SK-N-SH (cell line): ENCODE results near the gene MME. TPM values are rescaled to one million over a fixed set of nuclear protein-coding genes. Genes with fewer than 3 reads are reported as not detected.

Experiments used
- CTCF ChIA-PET: fragments of 300-600, 350-600 bp; formaldehyde crosslinking; extraction: SDS; loops from one replicate; lab custom pipeline; 2021; lab: Yijun Ruan, JAX
- POLR2A ChIA-PET: fragments of 350-600 bp; sonication (Branson Sonifier 250); formaldehyde crosslinking; extraction: SDS; loops from one replicate; lab custom pipeline; 2020; ENCODE audit warnings: antibody characterized with exemption, inconsistent platforms; lab: Yijun Ruan, JAX
- DNase-seq: peaks from one replicate; pipeline ENCODE4 v3.0.0; 2012
- H2AFZ ChIP-seq: fragments of 200-600 bp; sonication (generic); 2 replicates; pipeline ENCODE4 v1.8.1; 2016; ENCODE audit warnings: antibody characterized with exemption, mild to moderate bottlenecking, low read depth
- H3F3A ChIP-seq: fragments of 200-600 bp; sonication (generic); replicated peaks from 2 replicates; pipeline ENCODE3; 2016; ENCODE audit warnings: antibody characterized with exemption, mild to moderate bottlenecking; ENCODE audit not compliant: insufficient read depth
- H3K27ac ChIP-seq, 2 experiments: fragments of 200-500 bp in 1 of 2; fragments of 200-600 bp in 1 of 2; sonication (Bioruptor generic) in 1 of 2; sonication (generic), shearing (Covaris generic) in 1 of 2; 2 replicates each; pipeline versions ENCODE4 v1.5.1 to v1.6.1; 2014 to 2016; ENCODE audit warnings: low read depth in 2 of 2, inconsistent platforms in 1 of 2, low read length in 1 of 2, mild to moderate bottlenecking in 1 of 2, mixed read lengths in 1 of 2
- H3K27me3 ChIP-seq: fragments of 200-600 bp; sonication (generic), shearing (Covaris generic); 2 replicates; pipeline ENCODE4 v1.6.1; 2016; ENCODE audit warnings: mixed run types; ENCODE audit not compliant: insufficient read depth
- H3K36me3 ChIP-seq, 2 experiments: fragments of 200-500 bp in 1 of 2; fragments of 200-600 bp in 1 of 2; sonication (Bioruptor generic) in 1 of 2; sonication (generic) in 1 of 2; replicated peaks in 1 of 2; 2 replicates each; pipeline versions ENCODE3 to v1.5.1; 2014 to 2016; ENCODE audit warnings: low read length in 1 of 2, mild to moderate bottlenecking in 1 of 2; ENCODE audit not compliant: insufficient read depth in 2 of 2, control insufficient read depth in 1 of 2
- H3K4me1 ChIP-seq, 2 experiments: fragments of 200-500 bp in 1 of 2; fragments of 200-600 bp in 1 of 2; sonication (Bioruptor generic) in 1 of 2; sonication (generic), shearing (Covaris generic) in 1 of 2; 2 replicates each; pipeline versions ENCODE4 v1.5.1 to v1.6.1; 2014 to 2016; ENCODE audit warnings: low read depth in 1 of 2, low read length in 1 of 2, mixed run types in 1 of 2; ENCODE audit not compliant: insufficient read depth in 2 of 2, control insufficient read depth in 1 of 2
- H3K4me2 ChIP-seq: fragments of 200-600 bp; sonication (generic), shearing (Covaris generic); 2 replicates; pipeline ENCODE4 v1.6.1; 2017; ENCODE audit warnings: mixed run types
- H3K4me3 ChIP-seq, 2 experiments: fragments of 200-500 bp in 1 of 2; fragments of 200-600 bp in 1 of 2; sonication (Bioruptor generic) in 1 of 2; sonication (generic), shearing (Covaris generic) in 1 of 2; 2 replicates each; pipeline versions ENCODE4 v1.5.1 to v1.8.1; 2014 to 2016; ENCODE audit warnings: low read depth in 2 of 2, inconsistent platforms in 1 of 2, low read length in 1 of 2, mild to moderate bottlenecking in 1 of 2, mixed read lengths in 1 of 2, moderate library complexity in 1 of 2
- H3K79me2 ChIP-seq: fragments of 200-600 bp; sonication (generic); 2 replicates; pipeline ENCODE4 v1.8.1; 2017; ENCODE audit warnings: mild to moderate bottlenecking; ENCODE audit not compliant: insufficient read depth
- H3K9ac ChIP-seq: fragments of 200-600 bp; sonication (generic); 2 replicates; pipeline ENCODE4 v1.6.1; 2017; ENCODE audit warnings: mixed run types
- H3K9me2 ChIP-seq: fragments of 200-600 bp; sonication (generic); 2 replicates; pipeline ENCODE4 v1.6.1; 2017; ENCODE audit warnings: mixed run types
- H3K9me3 ChIP-seq: fragments of 200-600 bp; sonication (generic); 2 replicates; pipeline ENCODE4 v1.6.1; 2017; ENCODE audit warnings: mixed run types, mild to moderate bottlenecking, moderate library complexity
- H4K20me1 ChIP-seq: fragments of 200-600 bp; sonication (generic); 2 replicates; pipeline ENCODE4 v1.6.1; 2017; ENCODE audit warnings: mild to moderate bottlenecking, mixed run types; ENCODE audit not compliant: insufficient read depth
- CTCF ChIP-seq: fragments of 200-600 bp; sonication (generic); IDR thresholded peaks from 2 replicates; pipeline ENCODE4 v1.6.1; 2017; ENCODE audit warnings: antibody characterized with exemption, mild to moderate bottlenecking, moderate library complexity
- ELF1 ChIP-seq: IDR thresholded peaks from 2 replicates; pipeline ENCODE4 v1.4.0; 2012
- EP300 ChIP-seq, 2 experiments: IDR thresholded peaks; 2 replicates each; pipeline versions ENCODE4 v1.4.0 to v1.6.1; 2012; ENCODE audit warnings: borderline replicate concordance in 1 of 2, low read depth in 1 of 2, low read length in 1 of 2
- GABPA ChIP-seq: IDR thresholded peaks from 2 replicates; pipeline ENCODE4 v1.4.0; 2012; ENCODE audit warnings: low read depth, mild to moderate bottlenecking
- GATA2 ChIP-seq: sonication (generic); formaldehyde crosslinking; IDR thresholded peaks from 2 replicates; pipeline ENCODE4 v1.5.0; 2020; ENCODE audit warnings: mild to moderate bottlenecking, missing genetic modification reagents
- IRF3 ChIP-seq: fragments of 150-350 bp; IDR thresholded peaks from 2 replicates; pipeline ENCODE4 v1.6.1; 2016; ENCODE audit warnings: mild to moderate bottlenecking, low read depth, low read length
- JUND ChIP-seq: IDR thresholded peaks from 2 replicates; pipeline ENCODE4 v1.4.0; 2012
- MAX ChIP-seq: IDR thresholded peaks from 2 replicates; pipeline ENCODE4 v1.4.0; 2012; ENCODE audit warnings: low read depth
- MEF2A ChIP-seq: IDR thresholded peaks from 2 replicates; pipeline ENCODE4 v1.4.0; 2012; ENCODE audit warnings: low read depth, borderline replicate concordance
- REST ChIP-seq: IDR thresholded peaks from 2 replicates; pipeline ENCODE4 v1.6.1; 2012; ENCODE audit warnings: mild to moderate bottlenecking, low read depth, low read length, moderate library complexity
- RFX5 ChIP-seq: IDR thresholded peaks from 2 replicates; pipeline ENCODE4 v1.6.1; 2012; ENCODE audit warnings: mild to moderate bottlenecking, improper control_type of control experiment, low read length
- RXRA ChIP-seq: IDR thresholded peaks from 2 replicates; pipeline ENCODE4 v1.4.0; 2012; ENCODE audit warnings: low read depth, mild to moderate bottlenecking, borderline replicate concordance
- SIN3A ChIP-seq: IDR thresholded peaks from 2 replicates; pipeline ENCODE4 v1.6.1; 2012; ENCODE audit warnings: low read depth, mild to moderate bottlenecking, low read length, moderate library complexity, borderline replicate concordance
- TAF1 ChIP-seq: IDR thresholded peaks from 2 replicates; pipeline ENCODE4 v1.6.1; 2012; ENCODE audit warnings: low read depth, mild to moderate bottlenecking, low read length, moderate library complexity, borderline replicate concordance
- TCF12 ChIP-seq: IDR thresholded peaks from 2 replicates; pipeline ENCODE4 v1.4.0; 2012
- USF2 ChIP-seq: fragments of 150-350 bp; IDR thresholded peaks from 2 replicates; pipeline ENCODE4 v1.6.1; 2017; ENCODE audit warnings: antibody characterized with exemption, low read length, low read depth, borderline replicate concordance
- YY1 ChIP-seq: IDR thresholded peaks from 2 replicates; pipeline ENCODE4 v1.4.0; 2012; ENCODE audit warnings: low read depth, mild to moderate bottlenecking
- WGBS: methylation state at CpG from one replicate; pipeline ENCODE4 v1.1.6; 2017; ENCODE audit warnings: low lambda C conversion rate; 5-methylcytosine and 5-hydroxymethylcytosine counted together
- polyA plus RNA-seq, 3 experiments: library from polyadenylated mRNA; depleted of rRNA; stranded (reverse); fragments of >200 nt; gene quantifications; 2 replicates each; pipeline ENCODE4 v1.2.3, GENCODE V29; 2012

The MME gene
- polyA plus RNA-seq, 1 of the 3 experiments (the other 2 are of a cell fraction): 167 TPM

GRCh38 chr3:155153242-155154186 lies 73.4 kb downstream of the MME start:
- TF ChIP-seq MEF2A (no peak), TAF1 (no peak), ELF1 (no peak), RFX5 (no peak), JUND (no peak), MAX (no peak)
- peaks cover 0 to 72% of the 10 kb centered on the region in 2 experiments for H3K36me3 ChIP-seq
- no peak overlapping the region for H3K4me2 ChIP-seq
- no peak overlapping the region for H3K9ac ChIP-seq
- H3K4me1 ChIP-seq: no peaks in the 10 kb centered on the region
- CTCF ChIA-PET: no interaction called here
- no peaks in the 10 kb centered on the region for H3K9me2 ChIP-seq
- no peak for DNase-seq
- H3K79me2 ChIP-seq: no peaks in the 10 kb centered on the region
- H3K4me3 ChIP-seq: no peak overlapping the region
- POLR2A ChIA-PET: interaction anchor here (0.7 kb wide), 1 partner anchor 10 kb away, joined by 3 read pairs; no protein-coding TSS in a partner anchor
- H2AFZ ChIP-seq: no peak overlapping the region
- no peaks in the 10 kb centered on the region for H3K27me3 ChIP-seq
- H3K9me3 ChIP-seq: no peaks in the 10 kb centered on the region
- no peaks in the 10 kb centered on the region for H4K20me1 ChIP-seq
- WGBS: 68% methylated on average over 6 of the region's 6 CpGs
- H3K27ac ChIP-seq: no peak overlapping the region
- no peaks in the 10 kb centered on the region for H3F3A ChIP-seq

- CTCF ChIA-PET: no interaction called here
- no peak for TF ChIP-seq IRF3
- no peak for TF ChIP-seq SIN3A
- TF ChIP-seq GABPA: no peak
- no peak for TF ChIP-seq RXRA
- no peak for TF ChIP-seq JUND
- no peak for TF ChIP-seq REST
- no peak for TF ChIP-seq YY1
- TF ChIP-seq TAF1: no peak
- no peak for TF ChIP-seq EP300 (IDR thresholded peaks at IDR 0.05; ENCODE audit: borderline replicate concordance in 1 of 2, low read depth in 1 of 2, low read length in 1 of 2)
- TF ChIP-seq GATA2: no peak
- no peak for TF ChIP-seq MEF2A
- TF ChIP-seq RFX5: no peak
- no peak for TF ChIP-seq TCF12
- TF ChIP-seq USF2: no peak
- no peak for TF ChIP-seq CTCF
- TF ChIP-seq, all 33 proteins: peak for 0
- Histone ChIP-seq H2AFZ (no peak overlapping the region), H4K20me1 (no peaks in the 10 kb centered on the region), H3K9me3 (no peaks in the 10 kb centered on the region), H3K9me2 (no peaks in the 10 kb centered on the region), H3K27ac (no peak overlapping the region), H3K4me1 (no peaks in the 10 kb centered on the region), H3K36me3 (peaks cover 0 to 67% of the 10 kb centered on the region in 2 experiments), H3K4me3 (no peak overlapping the region), H3F3A (no peaks in the 10 kb centered on the region), H3K9ac (no peak overlapping the region), H3K27me3 (no peaks in the 10 kb centered on the region), H3K79me2 (no peaks in the 10 kb centered on the region), H3K4me2 (no peak overlapping the region)
- no peak for DNase-seq
- POLR2A ChIA-PET: no interaction called here
- 66% methylated on average over 3 of the region's 3 CpGs for WGBS
Measured at GRCh38 chr3:155154255-155154654, 74.1 kb downstream of the MME start.
